ENCODE measurements around the gene MCL1.
A peak's percentile ranks its signal among the peaks of the same experiment; 100 is the strongest.

The MCL1 gene

DNA sequence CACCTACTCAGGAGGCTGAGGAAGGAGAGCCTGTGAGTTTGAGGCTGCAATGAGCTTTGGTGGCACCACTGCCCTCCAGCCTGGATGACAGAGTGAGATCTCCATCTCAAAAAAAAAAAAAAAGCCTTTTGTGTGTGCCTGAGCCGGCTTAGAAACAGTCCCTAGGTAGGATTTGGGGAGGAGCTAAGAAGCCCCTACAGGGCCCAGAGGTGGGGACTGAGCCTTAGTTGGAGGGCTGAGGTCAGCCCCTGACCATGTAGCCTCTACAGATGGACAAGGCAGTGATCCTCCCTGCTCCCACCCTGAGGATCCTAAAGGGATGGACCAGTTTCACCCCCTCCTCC, 27.7 kb downstream of the MCL1 start:
- DNase-seq = no peak
- TF ChIP-seq GATA1 (IDR thresholded peaks at IDR 0.05; ENCODE audit: low read depth, low read length) (no peak), POLR2A (IDR thresholded peaks at IDR 0.05; ENCODE audit: low read length) (no peak)

DNA sequence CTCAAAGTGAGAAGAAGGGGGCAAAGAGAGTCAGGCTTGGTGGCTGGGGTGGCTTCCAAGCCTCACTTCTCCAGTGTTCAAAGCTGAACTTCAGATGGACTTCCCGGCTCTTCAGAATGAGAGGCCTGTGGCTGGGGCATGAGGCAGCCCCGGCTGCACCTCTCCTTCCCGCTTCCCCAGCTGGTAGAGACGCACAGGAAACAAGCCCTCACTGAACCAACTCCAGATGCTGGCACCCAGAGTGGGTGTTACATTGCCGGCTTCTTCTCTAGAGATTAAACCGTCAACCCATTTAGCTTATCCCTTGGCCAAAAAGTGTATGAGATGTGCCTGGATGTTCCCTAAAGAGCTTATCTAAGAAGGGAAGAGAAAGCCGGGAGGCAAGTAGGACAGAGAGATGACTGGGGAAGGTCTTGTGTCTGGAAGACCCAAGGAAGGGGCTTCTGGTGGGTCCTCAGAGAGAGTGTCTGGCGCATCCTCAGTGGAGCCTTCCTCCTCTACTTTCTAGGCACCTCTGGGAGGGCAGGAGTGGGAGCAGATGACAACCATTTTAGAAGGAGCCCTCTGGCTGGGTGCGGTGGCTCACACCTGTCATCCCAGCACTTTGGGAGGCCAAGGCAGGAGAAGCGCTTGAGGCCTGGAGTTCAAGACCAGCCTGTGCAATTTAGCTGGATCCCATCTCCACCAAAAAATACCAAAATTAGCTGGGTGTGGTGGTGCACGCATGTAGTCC, 28.2 kb downstream of the MCL1 start:
- DNase-seq = no peak
- no peak for TF ChIP-seq GATA1 (IDR thresholded peaks at IDR 0.05; ENCODE audit: low read depth, low read length)

DNA sequence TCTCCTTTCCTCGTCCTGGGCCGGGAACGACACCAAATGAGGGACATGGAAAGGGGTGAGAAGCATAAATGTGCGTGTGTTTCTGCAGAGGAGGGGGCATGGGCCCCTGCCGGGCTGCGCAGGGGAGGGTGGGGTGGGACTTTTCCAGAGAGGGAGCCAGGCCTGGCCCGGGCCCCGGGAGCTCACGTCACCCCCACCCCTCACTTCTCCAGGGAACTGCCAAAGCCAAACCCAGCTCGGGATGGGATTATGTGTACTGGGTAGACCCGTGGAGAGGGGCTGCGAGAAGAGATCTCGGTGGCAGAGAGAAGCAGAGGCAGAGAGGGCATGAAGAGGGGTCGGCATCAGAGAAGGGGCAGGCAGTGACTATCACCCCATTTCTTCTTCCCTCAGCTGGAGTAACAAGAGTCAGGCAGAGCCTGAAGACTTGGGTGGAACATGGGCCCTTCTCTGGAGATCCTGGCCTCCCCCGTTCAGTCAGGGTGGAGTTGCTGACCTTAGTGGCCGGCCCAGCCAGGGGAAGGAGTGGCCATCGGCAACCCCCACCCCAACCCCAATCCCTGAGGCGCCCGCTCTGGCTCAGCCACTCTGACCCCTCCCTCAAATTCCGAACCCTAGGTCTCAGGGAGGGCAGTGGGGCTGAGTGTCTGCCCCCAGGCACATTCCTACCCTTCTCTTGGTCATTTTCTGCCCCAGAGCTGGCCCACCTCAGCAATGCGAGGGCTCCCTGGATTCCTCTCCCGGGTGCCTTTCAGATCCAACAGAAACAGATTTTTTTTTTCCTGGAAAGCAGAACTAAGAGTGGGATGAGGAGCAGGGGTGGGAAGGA, 29.0 kb downstream of the MCL1 start:
- TF ChIP-seq POLR2A (IDR thresholded peaks at IDR 0.05; ENCODE audit: low read length) (no peak), GATA1 (IDR thresholded peaks at IDR 0.05; ENCODE audit: low read depth, low read length) (no peak)

DNA sequence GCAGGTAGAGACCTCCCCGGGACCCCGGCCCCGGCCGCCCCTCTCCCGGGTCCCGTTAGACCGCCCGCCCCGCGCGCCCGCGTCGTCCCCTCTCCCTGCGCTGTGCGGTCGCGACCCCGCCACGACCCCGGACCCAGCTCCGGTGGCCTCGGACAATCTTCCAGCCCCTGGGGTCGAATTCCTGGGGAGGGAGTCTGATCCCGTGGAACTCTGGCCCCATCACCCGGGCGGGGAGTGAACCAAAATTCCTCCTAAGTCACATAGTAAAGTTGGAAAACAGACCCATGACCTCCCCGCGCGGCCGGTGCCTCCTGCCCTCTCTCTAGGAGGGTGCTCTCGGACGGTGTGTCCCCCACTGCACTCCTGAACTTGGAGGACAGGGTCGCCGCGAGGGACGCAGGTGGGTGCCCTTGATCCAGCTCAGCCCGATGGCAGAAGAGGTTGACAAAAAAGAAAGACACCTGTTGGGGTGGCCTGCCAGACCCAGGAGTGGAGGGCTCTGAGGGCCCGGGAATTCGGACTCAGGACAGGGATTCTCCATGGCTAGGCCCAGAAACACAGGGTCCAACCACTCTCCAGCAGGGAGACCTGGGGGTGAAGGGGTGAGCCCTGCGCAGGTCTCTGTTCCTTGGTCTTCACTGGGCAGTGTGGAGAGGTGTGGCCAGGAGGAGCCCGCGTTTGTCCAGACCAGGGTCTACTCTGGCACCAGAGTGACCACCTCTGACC, 29.8 kb downstream of the MCL1 start:
- no peak for TF ChIP-seq GATA1 (IDR thresholded peaks at IDR 0.05; ENCODE audit: low read depth, low read length)
- no peak for TF ChIP-seq POLR2A (IDR thresholded peaks at IDR 0.05; ENCODE audit: low read length)

More for the DNA sequence above, 29.0 kb downstream of the MCL1 start:
- no peak for DNase-seq

DNA sequence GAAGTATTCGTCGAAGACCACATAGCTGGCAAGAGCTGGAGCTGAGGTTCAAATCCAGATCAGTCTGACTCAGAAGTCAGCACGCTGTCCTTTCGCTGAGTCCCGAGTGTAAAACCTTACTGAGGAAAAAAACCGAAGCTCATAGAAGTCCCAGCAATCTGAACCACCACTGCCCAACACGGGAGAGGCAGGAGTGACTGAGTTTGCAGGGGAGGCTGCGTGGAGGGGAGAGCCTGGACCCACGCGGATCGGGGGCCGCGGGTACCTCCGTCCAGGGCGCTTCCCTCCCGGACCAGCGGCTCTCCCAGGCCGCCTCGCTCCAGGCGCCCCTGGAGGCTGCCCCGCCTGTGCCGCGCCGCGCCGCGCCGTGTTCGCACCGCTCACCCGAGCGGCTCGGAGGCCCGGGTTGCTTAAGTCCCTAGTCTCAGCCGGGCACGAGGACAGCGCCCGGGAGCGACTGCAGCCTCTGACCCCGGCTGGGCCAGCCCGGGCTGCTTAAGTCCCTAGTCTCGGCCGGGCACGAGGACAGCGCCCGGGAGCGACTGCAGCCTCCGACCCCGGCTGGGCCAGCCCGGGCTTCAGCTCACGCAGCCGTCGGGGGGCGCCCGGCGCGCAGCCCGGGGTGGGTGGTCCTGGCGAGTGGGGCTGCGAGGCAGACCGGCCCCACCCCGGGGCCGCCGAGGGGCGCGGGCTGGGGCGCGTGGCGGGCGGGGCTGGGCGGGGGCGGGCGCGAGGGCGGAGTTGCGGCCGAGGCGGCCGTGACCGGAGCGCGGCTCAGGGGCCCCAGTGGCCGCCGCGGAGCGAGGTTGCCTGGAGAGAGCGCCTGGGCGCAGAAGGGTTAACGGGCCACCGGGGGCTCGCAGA, 30.5 kb downstream of the MCL1 start, which contains the start of gene ADAMTSL4:
Gene ADAMTSL4, plus strand, starts transcription at position 777 of the 864 bp plus-strand sequence. CDS start 2,881 bp downstream, outside the sequence.
- TF ChIP-seq GATA1 (IDR thresholded peaks at IDR 0.05; ENCODE audit: low read depth, low read length) = no peak
- TF ChIP-seq POLR2A (IDR thresholded peaks at IDR 0.05; ENCODE audit: low read length) = no peak

More for the DNA sequence above, 29.8 kb downstream of the MCL1 start:
- DNase-seq = peak in 1 of 2 experiments; percentile 46

DNA sequence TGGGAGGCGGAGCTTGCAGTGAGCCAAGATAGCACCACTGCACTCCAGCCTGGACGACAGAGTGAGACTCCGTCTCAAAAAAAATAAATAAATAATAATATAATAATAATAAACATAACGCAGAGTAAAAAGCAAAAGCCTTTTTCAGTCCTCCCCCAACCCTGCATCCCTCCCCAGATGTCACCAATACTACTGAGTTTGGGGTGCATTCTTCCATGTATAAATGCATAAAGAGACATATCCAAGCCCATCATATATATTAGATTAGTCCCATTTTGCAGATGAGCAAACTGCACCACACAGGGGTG, 31.1 kb downstream of the MCL1 start:
- no peak for TF ChIP-seq GATA1 (IDR thresholded peaks at IDR 0.05; ENCODE audit: low read depth, low read length)
- no peak for TF ChIP-seq POLR2A (IDR thresholded peaks at IDR 0.05; ENCODE audit: low read length)
- no peak for DNase-seq

More for the DNA sequence above, 30.5 kb downstream of the MCL1 start, which contains the start of gene ADAMTSL4:
- peak; percentile 81 to 83 for DNase-seq

DNA sequence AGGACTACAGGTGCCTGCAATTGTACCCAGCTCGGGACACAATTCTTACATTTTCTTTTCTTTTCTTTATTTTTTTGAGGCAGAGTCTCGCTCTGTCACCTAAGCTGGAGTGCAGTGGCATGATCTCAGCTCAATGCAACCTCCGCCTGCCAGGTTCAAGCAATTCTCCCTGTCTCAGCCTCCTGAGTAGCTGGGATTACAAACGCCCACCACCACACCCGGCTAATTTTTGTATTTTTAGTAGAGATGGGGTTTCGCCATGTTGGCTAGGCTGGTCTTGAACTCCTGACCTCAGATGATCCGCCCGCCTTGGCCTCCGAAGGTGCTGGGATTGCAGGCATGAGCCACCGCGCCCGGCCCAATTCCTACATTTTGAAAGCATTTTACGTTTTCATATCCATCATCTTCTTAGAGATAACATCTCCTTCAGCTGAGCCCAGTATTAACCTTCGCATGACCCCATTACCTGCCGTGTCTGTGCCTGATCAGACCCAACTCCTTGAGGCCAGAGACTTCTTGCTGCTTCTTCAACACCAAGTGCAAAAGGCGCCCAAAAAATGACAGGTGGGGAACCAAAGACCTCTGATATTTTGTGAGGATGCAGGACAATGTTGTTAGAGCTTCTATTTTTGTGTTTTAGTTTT, 33.0 kb downstream of the MCL1 start:
- DNase-seq = no peak
- TF ChIP-seq GATA1 (IDR thresholded peaks at IDR 0.05; ENCODE audit: low read depth, low read length) (no peak), POLR2A (IDR thresholded peaks at IDR 0.05; ENCODE audit: low read length) (no peak)

DNA sequence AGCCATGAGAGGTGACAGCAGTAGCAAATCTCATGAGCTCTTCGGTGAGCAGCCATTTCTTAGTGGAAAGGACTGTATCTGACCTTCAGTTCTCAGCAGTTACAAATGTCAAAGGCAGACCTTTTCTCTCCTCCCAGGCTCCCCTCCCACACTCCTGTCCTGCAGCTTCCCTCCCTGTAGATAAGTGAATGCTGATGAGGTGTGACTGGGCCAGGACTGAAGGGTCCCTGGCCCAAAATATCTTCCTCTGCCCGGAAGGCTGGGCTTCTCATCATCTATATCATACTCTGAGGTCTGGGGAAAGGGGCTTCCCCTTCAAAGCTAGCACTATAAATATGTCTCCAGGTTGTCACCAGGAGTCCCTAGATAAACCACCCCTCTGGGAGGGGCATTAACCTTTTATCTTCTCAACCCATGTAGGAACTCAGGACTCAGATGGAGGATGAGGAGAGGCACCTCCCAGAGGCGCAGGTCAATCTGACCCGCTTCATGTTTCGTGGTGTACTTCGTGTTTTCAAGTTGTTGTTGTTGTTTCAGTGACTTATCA, 33.9 kb downstream of the MCL1 start:
- DNase-seq = peak; percentile 51 to 68
- TF ChIP-seq GATA1 (IDR thresholded peaks at IDR 0.05; ENCODE audit: low read depth, low read length) (no peak), POLR2A (IDR thresholded peaks at IDR 0.05; ENCODE audit: low read length) (no peak)

DNA sequence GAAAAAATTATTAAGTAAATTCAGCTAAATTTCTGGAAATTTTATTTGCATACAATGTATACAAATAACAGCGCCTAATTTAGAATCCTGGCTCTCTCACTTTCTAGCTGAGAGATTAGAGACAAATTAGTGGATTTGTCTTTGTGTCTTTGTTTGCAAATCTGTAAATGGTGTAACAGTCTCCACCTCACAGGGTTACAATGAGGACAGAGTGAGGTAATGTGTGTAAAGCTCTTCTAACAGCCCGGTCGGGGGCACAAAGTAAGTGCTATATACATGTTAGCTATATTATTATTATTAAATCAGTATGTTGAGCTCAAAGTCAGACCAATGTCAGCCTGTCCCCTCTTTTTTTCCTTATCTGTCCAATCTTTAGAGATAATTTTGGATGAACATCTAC, 35.2 kb downstream of the MCL1 start:
- DNase-seq = no peak
- TF ChIP-seq GATA1 (IDR thresholded peaks at IDR 0.05; ENCODE audit: low read depth, low read length) = no peak
- TF ChIP-seq POLR2A (IDR thresholded peaks at IDR 0.05; ENCODE audit: low read length) = no peak

DNA sequence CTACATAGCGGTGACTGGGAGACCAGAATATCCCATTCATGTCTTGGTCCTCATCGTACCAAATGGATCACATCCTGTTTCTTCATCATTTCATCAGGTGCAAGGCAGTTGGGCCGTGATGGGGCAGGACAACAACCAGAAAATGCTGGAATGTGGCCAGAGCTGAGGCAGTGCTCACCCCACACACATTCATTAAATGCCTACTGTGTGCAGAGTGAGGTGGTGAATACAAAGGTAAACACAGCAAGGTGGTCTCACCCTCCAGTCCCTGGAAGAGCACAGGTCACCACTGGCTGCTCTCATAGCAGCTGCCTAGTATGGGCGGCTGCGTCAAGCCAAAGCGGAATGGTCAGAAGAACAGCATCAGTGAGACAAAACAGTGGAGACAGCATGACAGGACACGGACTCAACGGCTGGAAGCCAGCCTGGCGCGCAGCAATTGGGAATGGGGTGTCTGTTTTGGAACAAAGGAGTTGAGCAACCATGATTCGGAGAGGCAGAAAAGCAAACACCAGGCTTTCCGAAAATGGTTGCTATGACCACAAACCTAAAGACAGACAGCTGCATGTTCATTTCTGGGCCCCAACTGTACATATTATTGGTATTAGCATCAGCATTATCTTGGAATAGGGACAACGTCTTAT, 35.8 kb downstream of the MCL1 start:
- DNase-seq = no peak
- TF ChIP-seq POLR2A (IDR thresholded peaks at IDR 0.05; ENCODE audit: low read length) (no peak), GATA1 (IDR thresholded peaks at IDR 0.05; ENCODE audit: low read depth, low read length) (no peak)

DNA sequence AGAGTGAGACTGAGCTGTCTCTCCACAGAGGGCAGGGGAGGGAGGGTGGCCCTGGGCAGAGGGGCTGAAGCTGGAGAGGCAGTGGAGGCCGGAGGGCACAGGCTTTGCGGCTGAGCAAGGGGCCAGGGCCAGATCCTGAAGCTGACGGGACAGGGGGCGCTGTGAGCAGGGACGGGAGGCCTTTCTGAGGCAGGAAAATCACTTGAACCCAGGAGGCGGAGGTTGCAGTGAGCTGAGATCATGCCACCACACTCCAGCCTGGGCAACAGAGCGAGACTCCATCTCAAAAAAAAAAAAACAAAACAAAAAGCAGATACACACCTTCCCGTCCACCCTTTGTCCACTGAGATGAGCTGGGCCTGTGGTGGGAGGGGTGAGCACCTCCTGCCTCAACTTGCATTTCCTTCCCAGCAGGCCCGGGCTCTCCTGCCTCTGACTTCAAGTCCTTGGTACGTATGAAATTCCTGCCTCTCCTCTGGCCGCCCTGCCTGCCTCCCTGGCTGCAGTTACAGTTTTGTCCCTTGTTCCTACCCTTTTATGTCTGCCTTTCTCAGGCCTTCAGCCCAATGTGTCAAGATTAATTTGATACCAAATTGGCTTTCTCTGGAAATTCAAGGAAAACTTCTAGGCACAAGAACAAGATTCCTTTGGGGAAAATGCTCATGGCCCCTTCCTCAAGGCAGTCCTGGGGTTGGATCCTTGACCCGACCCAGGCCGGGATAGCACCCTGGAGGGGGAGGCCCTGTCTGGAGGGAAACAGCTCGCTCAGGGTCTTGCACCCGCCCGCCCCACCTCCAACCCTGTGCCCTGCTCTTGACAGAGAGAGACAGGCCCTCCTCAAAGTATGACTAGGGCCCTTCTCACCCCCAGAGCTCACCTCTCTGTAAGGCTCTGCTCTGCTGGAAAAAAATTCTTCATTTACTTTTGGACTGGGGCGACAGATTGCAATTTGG, 41.4 kb downstream of the MCL1 start:
- no peak for DNase-seq
- TF ChIP-seq POLR2A (IDR thresholded peaks at IDR 0.05; ENCODE audit: low read length) (no peak), GATA1 (IDR thresholded peaks at IDR 0.05; ENCODE audit: low read depth, low read length) (no peak)

Data from erythroblast (primary cell).